GM21526 (cell line): ENCODE data around the gene PRKAG3.

Source experiments
- ATAC-seq: cut with Tn5 transposase; IDR thresholded peaks from one replicate; pipeline ENCODE4 v1.9.1; 2021; ENCODE audit warnings: moderate library complexity; ENCODE audit not compliant: unreplicated experiment, low FRiP score

Gene PRKAG3

GRCh38 chr2:218816561-218817011, 15.0 kb downstream of the PRKAG3 start:
- ATAC-seq, result no peak

GRCh38 chr2:218815649-218816048, 16.0 kb downstream of the PRKAG3 start:
- no peak for ATAC-seq

- no peak for ATAC-seq
Observed at GRCh38 chr2:218815244-218815637, 16.4 kb downstream of the PRKAG3 start.

- ATAC-seq, result no peak
Observed at GRCh38 chr2:218814540-218815243, 16.9 kb downstream of the PRKAG3 start.

- no peak for ATAC-seq
Observed at GRCh38 chr2:218813771-218814460, 17.7 kb downstream of the PRKAG3 start.

- ATAC-seq, result no peak
Observed at GRCh38 chr2:218812861-218813260, 18.7 kb downstream of the PRKAG3 start.

- no peak for ATAC-seq
Observed at GRCh38 chr2:218812096-218812815, 19.3 kb downstream of the PRKAG3 start.

GRCh38 chr2:218811382-218811781, 20.2 kb downstream of the PRKAG3 start:
- ATAC-seq, result no peak

- no peak for ATAC-seq
Observed at GRCh38 chr2:218810256-218810655, 21.3 kb downstream of the PRKAG3 start.

- no peak for ATAC-seq
Observed at GRCh38 chr2:218809515-218809914, 22.1 kb downstream of the PRKAG3 start.

- ATAC-seq, result no peak
Observed at GRCh38 chr2:218807626-218808025, 24.0 kb downstream of the PRKAG3 start.

GRCh38 chr2:218806346-218806978, 25.1 kb downstream of the PRKAG3 start:
- no peak for ATAC-seq

GRCh38 chr2:218805627-218806026, 26.0 kb downstream of the PRKAG3 start:
- ATAC-seq, result no peak

GRCh38 chr2:218804817-218805216, 26.8 kb downstream of the PRKAG3 start:
- ATAC-seq, result no peak

- ATAC-seq, result no peak
Observed at GRCh38 chr2:218802386-218802994, 29.1 kb downstream of the PRKAG3 start.

- no peak for ATAC-seq
Observed at GRCh38 chr2:218799990-218800389, 31.6 kb downstream of the PRKAG3 start.

GRCh38 chr2:218798767-218799504, 32.7 kb downstream of the PRKAG3 start:
- ATAC-seq, result no peak

GRCh38 chr2:218796691-218797090, 34.9 kb downstream of the PRKAG3 start:
- ATAC-seq, result no peak

GRCh38 chr2:218792433-218792832, 39.2 kb downstream of the PRKAG3 start:
- no peak for ATAC-seq
